ENCODE results near the gene CRKL. TPM values are rescaled to one million over a fixed set of nuclear protein-coding genes. Genes with fewer than 3 reads are reported as not detected.
"Not testable (repeated sequence)": the region's sequence is repeated elsewhere in the genome, so short reads cannot be mapped to it uniquely, and the experiment has no call there.

Gene CRKL
- total and polyA plus RNA-seq, 4 donors, result 12.0 to 45.5 (median 22.6) TPM

DNA sequence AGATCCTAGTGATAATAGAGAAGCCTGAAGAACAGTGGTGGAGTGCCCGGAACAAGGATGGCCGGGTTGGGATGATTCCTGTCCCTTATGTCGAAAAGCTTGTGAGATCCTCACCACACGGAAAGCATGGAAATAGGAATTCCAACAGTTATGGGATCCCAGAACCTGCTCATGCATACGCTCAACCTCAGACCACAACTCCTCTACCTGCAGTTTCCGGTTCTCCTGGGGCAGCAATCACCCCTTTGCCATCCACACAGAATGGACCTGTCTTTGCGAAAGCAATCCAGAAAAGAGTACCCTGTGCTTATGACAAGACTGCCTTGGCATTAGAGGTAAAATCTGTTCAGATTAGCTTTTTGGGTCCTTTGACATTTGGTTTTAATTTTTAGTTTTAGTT lies 16.7 kb downstream of the CRKL start:
- TF ChIP-seq FOXA2 (IDR thresholded peaks at IDR 0.05), result no peak
- TF ChIP-seq, protein P1, sequence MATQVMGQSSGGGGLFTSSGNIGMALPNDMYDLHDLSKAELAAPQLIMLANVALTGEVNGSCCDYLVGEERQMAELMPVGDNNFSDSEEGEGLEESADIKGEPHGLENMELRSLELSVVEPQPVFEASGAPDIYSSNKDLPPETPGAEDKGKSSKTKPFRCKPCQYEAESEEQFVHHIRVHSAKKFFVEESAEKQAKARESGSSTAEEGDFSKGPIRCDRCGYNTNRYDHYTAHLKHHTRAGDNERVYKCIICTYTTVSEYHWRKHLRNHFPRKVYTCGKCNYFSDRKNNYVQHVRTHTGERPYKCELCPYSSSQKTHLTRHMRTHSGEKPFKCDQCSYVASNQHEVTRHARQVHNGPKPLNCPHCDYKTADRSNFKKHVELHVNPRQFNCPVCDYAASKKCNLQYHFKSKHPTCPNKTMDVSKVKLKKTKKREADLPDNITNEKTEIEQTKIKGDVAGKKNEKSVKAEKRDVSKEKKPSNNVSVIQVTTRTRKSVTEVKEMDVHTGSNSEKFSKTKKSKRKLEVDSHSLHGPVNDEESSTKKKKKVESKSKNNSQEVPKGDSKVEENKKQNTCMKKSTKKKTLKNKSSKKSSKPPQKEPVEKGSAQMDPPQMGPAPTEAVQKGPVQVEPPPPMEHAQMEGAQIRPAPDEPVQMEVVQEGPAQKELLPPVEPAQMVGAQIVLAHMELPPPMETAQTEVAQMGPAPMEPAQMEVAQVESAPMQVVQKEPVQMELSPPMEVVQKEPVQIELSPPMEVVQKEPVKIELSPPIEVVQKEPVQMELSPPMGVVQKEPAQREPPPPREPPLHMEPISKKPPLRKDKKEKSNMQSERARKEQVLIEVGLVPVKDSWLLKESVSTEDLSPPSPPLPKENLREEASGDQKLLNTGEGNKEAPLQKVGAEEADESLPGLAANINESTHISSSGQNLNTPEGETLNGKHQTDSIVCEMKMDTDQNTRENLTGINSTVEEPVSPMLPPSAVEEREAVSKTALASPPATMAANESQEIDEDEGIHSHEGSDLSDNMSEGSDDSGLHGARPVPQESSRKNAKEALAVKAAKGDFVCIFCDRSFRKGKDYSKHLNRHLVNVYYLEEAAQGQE (IDR thresholded peaks at IDR 0.05), result no peak
- TF ChIP-seq, protein P2, sequence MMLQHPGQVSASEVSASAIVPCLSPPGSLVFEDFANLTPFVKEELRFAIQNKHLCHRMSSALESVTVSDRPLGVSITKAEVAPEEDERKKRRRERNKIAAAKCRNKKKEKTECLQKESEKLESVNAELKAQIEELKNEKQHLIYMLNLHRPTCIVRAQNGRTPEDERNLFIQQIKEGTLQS (IDR thresholded peaks at IDR 0.05), result no peak
- no peak for TF ChIP-seq FOXA1 (IDR thresholded peaks at IDR 0.05)
- TF ChIP-seq, protein P3, sequence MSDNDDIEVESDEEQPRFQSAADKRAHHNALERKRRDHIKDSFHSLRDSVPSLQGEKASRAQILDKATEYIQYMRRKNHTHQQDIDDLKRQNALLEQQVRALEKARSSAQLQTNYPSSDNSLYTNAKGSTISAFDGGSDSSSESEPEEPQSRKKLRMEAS (IDR thresholded peaks at IDR 0.05), result no peak
- no peak for TF ChIP-seq NR2F2 (IDR thresholded peaks at IDR 0.05)
- no peak for TF ChIP-seq YY1 (IDR thresholded peaks at IDR 0.05)
- TF ChIP-seq HNF4A (conservative IDR thresholded peaks at IDR 0.05), result no peak
- TF ChIP-seq SP1 (IDR thresholded peaks at IDR 0.05), result no peak
- TF ChIP-seq, protein P4, sequence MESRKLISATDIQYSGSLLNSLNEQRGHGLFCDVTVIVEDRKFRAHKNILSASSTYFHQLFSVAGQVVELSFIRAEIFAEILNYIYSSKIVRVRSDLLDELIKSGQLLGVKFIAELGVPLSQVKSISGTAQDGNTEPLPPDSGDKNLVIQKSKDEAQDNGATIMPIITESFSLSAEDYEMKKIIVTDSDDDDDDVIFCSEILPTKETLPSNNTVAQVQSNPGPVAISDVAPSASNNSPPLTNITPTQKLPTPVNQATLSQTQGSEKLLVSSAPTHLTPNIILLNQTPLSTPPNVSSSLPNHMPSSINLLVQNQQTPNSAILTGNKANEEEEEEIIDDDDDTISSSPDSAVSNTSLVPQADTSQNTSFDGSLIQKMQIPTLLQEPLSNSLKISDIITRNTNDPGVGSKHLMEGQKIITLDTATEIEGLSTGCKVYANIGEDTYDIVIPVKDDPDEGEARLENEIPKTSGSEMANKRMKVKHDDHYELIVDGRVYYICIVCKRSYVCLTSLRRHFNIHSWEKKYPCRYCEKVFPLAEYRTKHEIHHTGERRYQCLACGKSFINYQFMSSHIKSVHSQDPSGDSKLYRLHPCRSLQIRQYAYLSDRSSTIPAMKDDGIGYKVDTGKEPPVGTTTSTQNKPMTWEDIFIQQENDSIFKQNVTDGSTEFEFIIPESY (IDR thresholded peaks at IDR 0.05), result no peak
- TF ChIP-seq HNF4G (IDR thresholded peaks at IDR 0.05), result no peak
- no peak for TF ChIP-seq JUND (IDR thresholded peaks at IDR 0.05)
- no peak for TF ChIP-seq RAD21 (IDR thresholded peaks at IDR 0.05)
- TF ChIP-seq GABPA (IDR thresholded peaks at IDR 0.05 in 1 of 2, conservative IDR thresholded peaks at IDR 0.05 in 1 of 2), result no peak
- TF ChIP-seq RXRA (IDR thresholded peaks at IDR 0.05), result no peak
- TF ChIP-seq EGR1 (IDR thresholded peaks at IDR 0.05; ENCODE audit: low read depth in 2 of 2), result no peak
- TF ChIP-seq, protein P5, sequence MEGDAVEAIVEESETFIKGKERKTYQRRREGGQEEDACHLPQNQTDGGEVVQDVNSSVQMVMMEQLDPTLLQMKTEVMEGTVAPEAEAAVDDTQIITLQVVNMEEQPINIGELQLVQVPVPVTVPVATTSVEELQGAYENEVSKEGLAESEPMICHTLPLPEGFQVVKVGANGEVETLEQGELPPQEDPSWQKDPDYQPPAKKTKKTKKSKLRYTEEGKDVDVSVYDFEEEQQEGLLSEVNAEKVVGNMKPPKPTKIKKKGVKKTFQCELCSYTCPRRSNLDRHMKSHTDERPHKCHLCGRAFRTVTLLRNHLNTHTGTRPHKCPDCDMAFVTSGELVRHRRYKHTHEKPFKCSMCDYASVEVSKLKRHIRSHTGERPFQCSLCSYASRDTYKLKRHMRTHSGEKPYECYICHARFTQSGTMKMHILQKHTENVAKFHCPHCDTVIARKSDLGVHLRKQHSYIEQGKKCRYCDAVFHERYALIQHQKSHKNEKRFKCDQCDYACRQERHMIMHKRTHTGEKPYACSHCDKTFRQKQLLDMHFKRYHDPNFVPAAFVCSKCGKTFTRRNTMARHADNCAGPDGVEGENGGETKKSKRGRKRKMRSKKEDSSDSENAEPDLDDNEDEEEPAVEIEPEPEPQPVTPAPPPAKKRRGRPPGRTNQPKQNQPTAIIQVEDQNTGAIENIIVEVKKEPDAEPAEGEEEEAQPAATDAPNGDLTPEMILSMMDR (IDR thresholded peaks at IDR 0.05; ENCODE audit: low read depth, low read length, missing input control), result no peak
- H3K4me1 ChIP-seq (ENCODE audit: control insufficient read depth in 4 of 4, insufficient read depth in 4 of 4, low read length in 3 of 4), result peaks cover 8 to 32% (median 29%) of the 10 kb centered on the region in 4 donors
- no peak overlapping the region for H3K9ac ChIP-seq (ENCODE audit: low read depth in 1 of 2, low read length in 2 of 2)
- no peak overlapping the region for H3K27ac ChIP-seq (ENCODE audit: low read depth in 1 of 2, low read length in 2 of 2)
- H3K27me3 ChIP-seq (ENCODE audit: control insufficient read depth in 4 of 4, insufficient read depth in 4 of 4, low read length in 3 of 4), result no peaks in the 10 kb centered on the region
- DNase-seq (ENCODE audit: low spot score), result no peak
- H3K36me3 ChIP-seq (ENCODE audit: control insufficient read depth in 4 of 4, insufficient read depth in 3 of 4, low read depth in 1 of 4, low read length in 3 of 4), result peaks cover 2 to 7% (median 3%) of the 10 kb centered on the region in 4 donors
- no peak overlapping the region for H3K4me3 ChIP-seq (ENCODE audit: low read depth in 1 of 3, low read length in 3 of 3)
- H3K9me3 ChIP-seq (ENCODE audit: control insufficient read depth in 4 of 4, low read length in 3 of 4), result no peaks in the 10 kb centered on the region
- WGBS, result 97% methylated on average over 7 of the region's 7 CpGs

DNA sequence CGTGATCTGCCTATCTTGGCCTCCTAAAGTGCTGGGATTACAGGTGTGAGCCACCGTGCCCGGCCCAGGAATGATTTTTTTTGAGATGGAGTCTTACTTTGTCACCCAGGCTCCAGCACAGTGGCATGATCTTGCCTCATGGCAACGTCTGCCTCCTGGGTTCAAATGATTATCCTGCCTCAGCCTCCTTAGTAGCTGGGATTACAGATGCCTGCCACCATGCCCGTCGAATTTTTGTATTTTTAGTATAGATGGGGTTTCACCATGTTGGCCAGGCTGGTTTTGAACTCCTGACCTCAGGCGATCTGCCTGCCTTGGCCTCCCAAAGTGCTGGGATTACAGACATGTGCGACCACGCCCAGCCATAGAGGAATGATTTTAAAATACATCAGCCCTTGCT lies 17.8 kb downstream of the CRKL start:
- peaks cover 6 to 34% (median 30%) of the 10 kb centered on the region in 4 donors for H3K4me1 ChIP-seq (ENCODE audit: control insufficient read depth in 4 of 4, insufficient read depth in 4 of 4, low read length in 3 of 4)
- not testable (repeated sequence) for H3K9ac ChIP-seq (ENCODE audit: low read depth in 1 of 2, low read length in 2 of 2); H3K27me3 ChIP-seq (ENCODE audit: control insufficient read depth in 4 of 4, insufficient read depth in 4 of 4, low read length in 3 of 4); DNase-seq (ENCODE audit: low spot score); H3K9me3 ChIP-seq (ENCODE audit: control insufficient read depth in 4 of 4, low read length in 3 of 4); H3K4me3 ChIP-seq (ENCODE audit: low read depth in 1 of 3, low read length in 3 of 3); H3K36me3 ChIP-seq (ENCODE audit: control insufficient read depth in 4 of 4, insufficient read depth in 3 of 4, low read depth in 1 of 4, low read length in 3 of 4); H3K27ac ChIP-seq (ENCODE audit: low read depth in 1 of 2, low read length in 2 of 2)
- 95% methylated on average over 9 of the region's 9 CpGs for WGBS

DNA sequence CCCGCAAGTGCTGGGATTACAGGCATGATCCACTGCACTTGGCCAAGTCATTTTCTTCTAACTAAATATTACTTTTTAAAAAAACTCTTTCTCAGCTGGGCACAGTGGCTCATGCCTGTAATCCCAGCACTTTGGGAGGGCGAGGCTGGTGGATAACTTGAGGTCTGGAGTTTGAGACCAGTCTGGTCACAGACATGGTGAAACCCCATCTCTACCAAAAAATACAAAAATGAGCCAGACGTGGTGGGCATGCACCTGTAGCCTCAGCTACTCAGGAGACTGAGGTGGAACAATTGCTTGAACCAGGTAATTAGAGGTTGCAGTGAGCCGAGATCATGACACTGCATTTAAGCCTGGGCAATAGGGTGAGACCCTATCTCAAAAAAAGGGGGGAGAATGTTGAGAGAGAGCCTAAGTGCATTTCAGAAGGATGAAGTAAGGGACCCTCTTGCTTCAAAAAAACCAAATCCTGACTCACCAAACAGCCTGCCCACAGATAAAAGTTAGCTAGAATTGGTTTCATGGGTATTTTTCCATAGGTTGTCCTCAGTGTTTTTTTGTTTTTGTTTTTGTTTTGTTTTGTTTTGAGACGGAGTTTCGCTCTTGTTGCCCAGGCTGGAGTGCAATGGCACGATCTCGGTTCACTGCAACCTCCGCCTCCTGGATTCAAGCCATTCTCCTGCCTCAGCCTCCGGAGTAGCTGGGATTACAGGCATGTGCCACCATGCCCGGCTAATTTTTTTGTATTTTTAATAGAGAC lies 18.8 kb downstream of the CRKL start:
- H3K4me3 ChIP-seq (ENCODE audit: low read depth in 1 of 3, low read length in 3 of 3); H3K9ac ChIP-seq (ENCODE audit: low read depth in 1 of 2, low read length in 2 of 2); H3K36me3 ChIP-seq (ENCODE audit: control insufficient read depth in 4 of 4, insufficient read depth in 3 of 4, low read depth in 1 of 4, low read length in 3 of 4); H3K27me3 ChIP-seq (ENCODE audit: control insufficient read depth in 4 of 4, insufficient read depth in 4 of 4, low read length in 3 of 4); H3K9me3 ChIP-seq (ENCODE audit: control insufficient read depth in 4 of 4, low read length in 3 of 4); DNase-seq (ENCODE audit: low spot score); H3K27ac ChIP-seq (ENCODE audit: low read depth in 1 of 2, low read length in 2 of 2): not testable (repeated sequence)
- 68% methylated on average over 11 of the region's 11 CpGs for WGBS
- peaks cover 8 to 43% (median 38%) of the 10 kb centered on the region in 4 donors for H3K4me1 ChIP-seq (ENCODE audit: control insufficient read depth in 4 of 4, insufficient read depth in 4 of 4, low read length in 3 of 4)

All from liver (tissue), 9 donors.